HG02885 (cell line): Measurements from ENCODE around the gene HYCC1.
A peak's percentile ranks its signal among the peaks of the same experiment; 100 is the strongest.
"Not testable (repeated sequence)": the region's sequence is repeated elsewhere in the genome, so short reads cannot be mapped to it uniquely, and the experiment has no call there.

Experiments used
- ATAC-seq: cut with Tn5 transposase; IDR thresholded peaks from one replicate; pipeline ENCODE4 v1.9.1; 2021; ENCODE audit warnings: mild to moderate bottlenecking; ENCODE audit not compliant: unreplicated experiment, poor library complexity

The HYCC1 gene

DNA sequence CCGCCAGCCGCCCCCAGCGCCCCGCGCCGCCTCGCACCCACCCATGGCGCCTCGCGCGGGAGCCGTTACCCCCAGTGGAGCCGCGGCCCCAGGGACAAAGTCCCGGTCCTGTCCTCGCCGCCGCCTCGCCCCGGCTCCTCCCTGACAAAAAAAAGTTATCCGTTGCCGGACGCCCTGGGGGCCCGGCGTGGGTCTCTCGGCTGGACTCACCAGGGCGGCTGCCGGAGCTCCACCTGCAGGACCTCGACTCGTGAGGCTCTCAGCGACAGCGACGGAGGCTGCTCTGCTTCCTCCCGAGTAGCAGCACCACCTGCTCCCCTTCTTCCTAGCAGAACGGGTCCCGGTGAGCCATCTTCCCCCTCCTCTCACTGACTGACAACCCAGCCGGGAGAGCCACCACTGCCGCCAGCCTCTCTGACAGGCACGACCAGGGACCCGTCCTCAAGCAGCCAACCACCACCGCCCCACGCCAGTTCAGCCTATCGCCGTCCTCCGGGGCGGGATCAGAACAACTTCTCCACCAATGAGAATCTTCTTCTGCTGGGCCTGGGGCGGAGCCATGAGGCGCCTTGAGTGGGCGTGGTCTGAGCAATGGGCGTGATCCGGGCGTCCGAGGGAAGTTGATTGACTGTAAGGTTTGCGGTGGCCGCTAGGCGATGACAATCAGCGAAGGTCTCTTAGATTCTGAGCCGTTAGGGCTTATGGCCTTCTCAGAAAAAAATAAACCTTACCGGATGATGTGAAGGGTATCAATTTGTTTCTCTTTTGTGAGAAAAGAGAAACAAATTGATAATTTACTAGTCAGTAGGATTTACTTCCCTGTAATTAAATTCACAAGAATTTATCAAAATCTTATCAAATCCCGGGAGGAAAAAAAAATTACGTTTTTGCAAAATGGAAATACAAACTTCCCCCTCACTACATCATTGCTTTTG, at the start of gene HYCC1:
Gene HYCC1, minus strand, starts transcription at position 416 of the 935 bp plus-strand sequence. CDS start 23,019 bp downstream, outside the sequence.
- ATAC-seq, result peak; percentile 95

DNA sequence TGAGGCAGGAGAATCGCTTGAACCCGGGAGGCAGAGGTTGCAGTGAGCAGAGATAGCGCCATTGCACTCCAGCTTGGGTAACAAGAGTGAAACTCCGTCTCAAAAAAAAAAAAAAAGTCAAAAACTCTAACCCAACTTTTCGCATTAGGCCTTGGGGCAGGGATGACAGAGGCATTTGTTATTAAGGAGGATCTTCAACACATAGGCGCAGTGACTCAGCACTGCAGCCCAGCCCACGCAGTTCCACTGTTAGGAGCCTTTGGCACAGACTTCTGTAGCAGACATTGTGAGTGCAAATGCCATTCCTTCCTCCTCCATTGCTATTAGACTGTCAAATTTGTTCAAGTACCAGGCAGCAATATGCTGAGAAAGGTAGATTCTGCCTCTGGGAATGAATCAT, 48.5 kb upstream of the HYCC1 start:
- ATAC-seq, result no peak

DNA sequence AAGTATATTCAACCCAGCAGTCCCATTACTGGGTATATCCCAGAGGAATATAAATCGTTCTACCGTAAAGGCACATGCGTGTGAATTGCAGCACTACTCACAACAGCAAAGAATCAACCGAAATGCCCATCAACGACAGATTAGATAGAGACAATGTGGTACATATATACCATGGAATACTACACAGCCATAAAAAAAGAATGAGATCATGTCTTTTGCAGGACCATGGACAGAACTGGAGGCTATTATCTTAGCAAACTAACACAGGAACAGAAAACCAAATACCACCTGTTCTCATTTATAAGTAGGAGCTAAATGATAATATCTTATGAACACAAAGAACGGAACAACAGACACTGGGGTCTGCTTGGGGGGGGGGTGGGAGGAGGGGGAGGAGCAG, 47.4 kb upstream of the HYCC1 start:
- ATAC-seq, result no peak

DNA sequence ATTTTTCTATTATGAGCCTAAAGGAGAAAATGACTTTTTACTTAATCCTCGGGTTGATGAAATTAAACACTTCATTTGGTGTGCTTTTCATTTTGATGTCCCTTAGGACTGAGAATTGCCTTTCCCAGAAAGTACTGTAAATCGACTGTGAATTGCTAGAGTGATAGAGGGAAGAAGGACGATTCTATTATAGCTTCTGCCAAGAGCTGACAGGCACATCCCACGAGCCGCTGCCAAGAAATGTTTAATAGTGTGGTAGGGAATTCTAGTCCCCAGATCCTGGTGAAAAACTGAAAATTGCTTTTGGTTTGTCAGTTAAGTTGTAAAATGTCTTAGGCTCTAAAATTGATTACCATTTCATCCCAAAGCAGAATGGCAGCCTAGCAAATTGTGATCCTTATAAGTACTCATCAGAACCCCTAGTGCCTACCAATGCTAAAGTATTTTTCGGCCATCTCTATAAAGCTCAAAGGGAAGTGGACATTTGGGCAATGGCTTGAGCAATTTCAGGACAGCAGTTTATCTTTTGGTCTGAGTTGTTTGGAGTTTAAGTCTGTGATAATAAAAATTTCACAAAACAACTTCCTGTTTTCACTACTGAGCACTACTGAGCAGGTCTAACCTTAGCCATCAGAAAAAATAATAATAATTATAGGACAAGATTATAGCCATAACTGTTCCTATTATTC, 44.6 kb upstream of the HYCC1 start:
- ATAC-seq, result no peak

DNA sequence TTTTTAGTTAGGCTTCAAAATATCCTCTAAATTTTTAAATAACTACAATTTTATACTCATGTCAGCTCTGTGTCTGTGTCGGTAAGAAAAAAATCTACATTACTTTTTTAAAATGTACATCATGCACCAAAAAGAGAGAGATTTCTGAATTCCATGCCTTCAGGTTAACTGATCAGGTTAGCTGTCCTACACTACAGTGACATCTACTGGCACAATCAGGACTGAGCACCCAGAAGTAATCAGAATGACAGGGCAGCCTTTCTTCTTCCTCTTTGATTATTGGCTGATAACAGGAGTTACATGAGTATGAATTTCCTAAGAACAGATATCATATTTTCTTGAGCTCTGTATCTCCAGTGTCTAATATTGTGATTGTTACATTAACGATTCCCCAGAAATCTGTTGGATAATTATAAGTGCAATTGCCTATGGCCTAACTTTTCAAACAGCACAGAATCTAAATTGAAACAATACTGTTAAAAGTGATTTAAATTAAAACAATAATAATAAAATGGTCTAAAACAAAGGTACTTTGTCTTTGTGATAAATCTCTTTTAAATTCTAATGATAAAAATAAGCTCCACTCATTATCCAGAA, 41.8 kb upstream of the HYCC1 start:
- peak; percentile 80 for ATAC-seq

DNA sequence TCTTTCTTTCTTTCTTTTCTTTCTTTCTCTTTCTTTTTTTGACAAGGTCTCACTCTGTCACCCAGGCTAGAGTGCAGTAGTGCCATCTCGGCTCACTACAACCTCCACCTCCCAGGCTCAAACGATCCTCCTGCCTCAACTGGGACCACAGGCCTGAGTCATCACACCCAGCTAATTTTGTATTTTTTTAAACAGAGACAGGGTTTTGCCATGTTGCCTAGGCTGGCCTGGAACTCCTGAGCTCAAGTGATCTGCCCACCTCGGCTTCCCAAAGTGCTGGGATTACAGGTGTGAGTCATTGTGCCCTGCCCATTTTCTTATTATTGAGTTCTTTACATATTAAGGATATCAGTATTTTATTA, 37.2 kb upstream of the HYCC1 start:
- ATAC-seq, result not testable (repeated sequence)

DNA sequence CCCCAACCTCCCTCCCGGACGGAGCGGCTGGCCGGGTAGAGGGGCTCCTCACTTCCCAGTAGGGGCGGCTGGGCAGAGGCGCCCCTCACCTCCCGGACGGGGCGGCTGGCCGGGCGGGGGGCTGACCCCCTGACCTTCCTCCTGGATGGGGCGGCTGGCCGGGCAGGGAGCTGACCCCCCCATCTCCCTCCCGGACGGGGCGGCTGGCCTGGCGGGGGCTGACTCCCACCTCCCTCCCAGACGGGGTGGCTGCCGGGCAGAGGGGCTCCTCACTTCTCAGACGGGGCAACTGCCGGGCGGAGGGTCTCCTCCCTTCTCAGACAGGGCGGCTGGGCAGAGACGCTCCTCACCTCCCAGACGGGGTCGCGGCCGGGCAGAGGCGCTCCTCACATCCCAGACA, 32.4 kb upstream of the HYCC1 start:
- ATAC-seq, result not testable (repeated sequence)

DNA sequence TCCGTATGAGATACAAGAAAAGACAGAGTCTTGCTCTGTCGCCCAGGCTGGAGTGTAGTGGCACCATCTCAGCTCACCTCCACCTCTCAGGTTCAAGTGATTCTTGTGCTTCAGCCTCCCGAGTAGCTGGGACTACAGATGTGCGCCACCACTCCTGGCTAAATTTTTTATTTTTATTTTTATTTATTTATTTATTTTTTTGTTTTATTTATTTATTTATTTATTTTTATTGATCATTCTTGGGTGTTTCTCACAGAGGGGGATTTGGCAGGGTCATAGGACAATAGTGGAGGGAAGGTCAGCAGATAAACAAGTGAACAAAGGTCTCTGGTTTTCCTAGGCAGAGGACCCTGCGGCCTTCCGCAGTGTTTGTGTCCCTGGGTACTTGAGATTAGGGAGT, 31.2 kb upstream of the HYCC1 start:
- not testable (repeated sequence) for ATAC-seq

DNA sequence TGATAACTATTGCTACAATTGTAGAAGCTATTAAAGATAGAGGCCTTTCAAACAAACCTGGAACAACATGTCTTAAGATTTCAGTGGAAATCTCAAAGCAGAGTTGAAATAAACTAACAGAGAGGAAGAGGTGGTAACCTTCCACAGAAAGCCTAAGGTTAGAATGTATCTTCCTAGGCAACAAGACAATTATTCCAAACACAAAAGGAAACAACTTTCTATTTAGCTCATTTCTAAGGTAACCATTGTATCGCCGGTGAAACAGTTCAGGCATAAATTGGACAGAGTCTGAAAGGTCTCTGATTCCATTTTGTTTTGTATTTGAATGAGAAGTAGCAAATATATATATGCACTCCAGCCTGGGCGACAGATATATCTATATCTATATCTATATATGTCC, 30.7 kb upstream of the HYCC1 start:
- no peak for ATAC-seq

DNA sequence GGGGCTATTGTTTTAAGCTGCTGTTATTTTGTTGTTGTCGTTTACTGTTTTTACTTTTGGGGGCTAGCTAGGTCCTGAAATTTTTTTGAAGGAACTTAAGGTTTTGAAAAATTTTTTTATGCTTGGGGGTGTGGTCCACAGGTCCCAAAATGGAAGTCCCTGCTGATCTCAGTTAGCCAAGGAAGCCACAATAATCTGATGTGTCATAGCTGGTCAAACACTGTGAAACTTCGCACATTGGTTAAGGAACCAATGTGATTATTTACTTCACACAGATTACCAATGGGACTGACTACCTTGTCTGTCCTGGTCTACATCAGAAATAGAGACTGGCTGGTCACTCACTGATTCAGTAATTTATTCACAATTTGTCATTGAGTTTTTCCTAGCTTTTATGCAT, 29.5 kb upstream of the HYCC1 start:
- ATAC-seq, result no peak

DNA sequence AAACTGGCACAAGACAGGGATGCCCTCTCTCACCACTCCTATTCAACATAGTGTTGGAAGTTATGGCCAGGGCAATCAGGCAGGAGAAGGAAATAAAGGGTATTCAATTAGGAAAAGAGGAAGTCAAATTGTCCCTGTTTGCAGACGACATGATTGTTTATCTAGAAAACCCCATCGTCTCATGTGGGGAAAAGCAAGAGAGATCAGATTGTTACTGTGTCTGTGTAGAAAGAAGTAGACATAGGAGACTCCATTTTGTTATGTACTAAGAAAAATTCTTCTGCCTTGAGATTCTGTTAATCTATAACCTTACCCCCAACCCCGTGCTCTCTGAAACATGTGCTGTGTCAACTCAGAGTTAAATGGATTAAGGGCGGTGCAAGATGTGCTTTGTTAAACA, 25.7 kb upstream of the HYCC1 start:
- not testable (repeated sequence) for ATAC-seq

DNA sequence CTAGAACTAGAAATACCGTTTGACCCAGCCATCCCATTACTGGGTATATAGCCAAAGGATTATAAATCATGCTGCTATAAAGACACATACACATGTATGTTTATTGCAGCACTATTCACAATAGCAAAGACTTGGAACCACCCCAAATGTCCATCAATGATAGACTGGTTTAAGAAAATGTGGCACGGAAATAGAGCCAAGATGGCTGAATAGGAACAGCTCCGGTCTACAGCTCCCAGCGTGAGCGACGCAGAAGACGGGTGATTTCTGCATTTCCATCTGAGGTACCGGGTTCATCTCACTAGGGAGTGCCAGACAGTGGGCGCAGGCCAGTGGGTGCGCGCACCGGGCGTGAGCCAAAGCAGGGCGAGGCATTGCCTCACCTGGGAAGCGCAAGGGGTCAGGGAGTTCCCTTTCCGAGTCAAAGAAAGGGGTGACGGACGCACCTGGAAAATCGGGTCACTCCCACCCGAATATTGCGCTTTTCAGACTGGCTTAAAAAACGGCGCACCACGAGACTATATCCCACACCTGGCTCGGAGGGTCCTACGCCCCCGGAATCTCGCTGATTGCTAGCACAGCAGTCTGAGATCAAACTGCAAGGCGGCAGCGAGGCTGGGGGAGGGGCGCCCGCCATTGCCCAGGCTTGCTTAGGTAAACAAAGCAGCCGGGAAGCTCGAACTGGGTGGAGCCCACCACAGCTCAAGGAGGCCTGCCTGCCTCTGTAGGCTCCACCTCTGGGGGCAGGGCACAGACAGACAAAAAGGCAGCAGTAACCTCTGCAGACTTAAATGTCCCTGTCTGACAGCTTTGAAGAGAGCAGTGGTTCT, 21.8 kb upstream of the HYCC1 start:
- not testable (repeated sequence) for ATAC-seq

DNA sequence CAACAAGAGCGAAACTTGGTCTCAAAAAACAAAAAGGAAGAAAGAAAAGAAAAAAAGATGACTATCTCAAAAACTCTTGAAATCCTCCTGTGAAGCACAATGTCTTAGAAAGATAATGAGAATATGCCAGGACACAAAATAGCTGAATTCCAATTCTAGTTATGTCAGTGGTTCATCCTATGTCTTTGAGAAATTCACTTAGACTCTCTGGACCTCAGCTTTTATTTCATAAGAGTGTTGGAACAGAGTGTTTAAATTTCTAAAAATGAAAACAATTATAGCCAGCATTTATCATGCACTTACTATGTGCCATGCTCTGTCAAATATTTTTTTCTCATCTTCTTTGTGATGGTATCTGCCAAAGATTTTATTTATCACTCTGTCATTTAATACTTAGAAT, 13.3 kb upstream of the HYCC1 start:
- ATAC-seq, result no peak

DNA sequence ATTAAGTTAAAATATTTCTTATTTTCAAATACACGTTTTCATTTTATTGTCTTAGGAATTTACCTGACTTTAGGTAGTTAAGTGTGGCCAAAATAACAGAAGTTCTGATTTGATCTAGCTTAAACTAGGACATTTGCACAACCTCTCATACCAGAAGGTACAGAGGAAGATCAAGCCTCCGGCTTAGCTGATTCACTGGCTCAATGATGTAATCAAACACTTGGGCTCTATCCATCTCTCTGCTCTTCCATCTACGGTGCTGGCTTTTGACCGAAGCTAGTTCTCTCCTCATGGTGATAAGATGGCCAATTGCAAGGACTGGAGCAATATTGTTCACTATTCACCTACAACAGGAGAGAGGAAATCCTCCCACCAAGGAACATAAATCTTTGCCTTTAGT, 12.2 kb upstream of the HYCC1 start:
- ATAC-seq, result no peak

DNA sequence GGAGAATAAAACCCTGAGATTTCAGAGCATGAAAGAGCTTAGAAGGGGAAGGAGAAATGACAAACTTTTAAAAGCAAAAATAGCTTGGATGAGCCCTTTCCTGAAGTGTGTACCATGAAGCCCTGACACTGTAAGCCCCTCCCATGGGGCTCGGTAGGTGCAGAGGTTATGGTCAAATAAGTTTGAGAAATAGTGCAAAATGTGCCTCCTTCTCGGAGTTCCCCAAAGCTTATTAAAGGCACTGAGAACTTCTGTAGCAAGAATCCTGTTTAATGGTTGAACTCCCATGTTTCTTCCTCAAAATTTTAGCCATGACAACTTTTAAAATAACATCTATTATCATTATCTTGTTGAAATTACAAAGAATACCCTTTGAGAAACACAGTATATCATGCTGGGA, 10.5 kb upstream of the HYCC1 start:
- no peak for ATAC-seq

DNA sequence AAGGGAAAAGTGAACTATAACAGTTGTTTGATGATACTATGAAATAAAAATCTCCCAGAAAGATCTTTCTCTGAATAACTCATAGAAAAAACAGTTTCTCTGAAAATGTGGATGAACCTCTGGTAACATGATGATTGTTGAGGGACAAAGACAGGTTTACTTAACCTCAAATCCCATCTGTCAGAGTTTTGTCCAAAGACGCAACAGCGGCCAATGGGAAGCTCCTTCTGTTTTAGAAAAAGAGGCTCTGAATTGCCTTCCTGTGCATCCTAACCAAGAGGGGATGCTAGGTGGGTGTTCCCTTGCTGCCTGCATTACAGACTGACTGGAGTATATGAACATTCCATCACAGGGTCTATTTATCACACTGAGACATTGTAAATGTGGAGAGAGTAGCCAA, 8.9 kb upstream of the HYCC1 start:
- no peak for ATAC-seq

DNA sequence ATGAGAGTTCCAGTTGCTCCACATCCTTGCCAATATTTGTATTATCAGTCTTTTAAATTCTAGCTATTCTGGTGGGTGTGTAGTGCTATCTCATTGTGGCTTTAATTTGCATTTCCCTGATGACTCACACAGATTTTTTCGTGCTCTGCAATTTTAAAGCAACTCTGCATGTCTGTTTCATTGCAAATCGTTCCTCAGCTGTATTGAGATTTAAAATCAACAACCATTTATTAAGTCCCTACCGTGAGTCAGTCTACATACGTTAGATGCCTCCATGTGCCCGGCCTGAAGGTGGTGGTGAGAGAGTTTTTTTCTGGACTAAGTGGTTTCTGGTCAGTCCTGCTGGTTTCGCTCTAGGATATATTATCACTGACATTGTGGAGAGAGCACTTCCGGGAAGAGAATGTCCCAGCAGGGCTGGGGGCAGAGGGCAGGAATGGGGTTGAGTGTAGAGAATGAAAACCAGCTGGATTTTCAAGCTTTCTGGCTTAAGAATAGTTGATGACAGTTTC, 8.4 kb upstream of the HYCC1 start:
- no peak for ATAC-seq

DNA sequence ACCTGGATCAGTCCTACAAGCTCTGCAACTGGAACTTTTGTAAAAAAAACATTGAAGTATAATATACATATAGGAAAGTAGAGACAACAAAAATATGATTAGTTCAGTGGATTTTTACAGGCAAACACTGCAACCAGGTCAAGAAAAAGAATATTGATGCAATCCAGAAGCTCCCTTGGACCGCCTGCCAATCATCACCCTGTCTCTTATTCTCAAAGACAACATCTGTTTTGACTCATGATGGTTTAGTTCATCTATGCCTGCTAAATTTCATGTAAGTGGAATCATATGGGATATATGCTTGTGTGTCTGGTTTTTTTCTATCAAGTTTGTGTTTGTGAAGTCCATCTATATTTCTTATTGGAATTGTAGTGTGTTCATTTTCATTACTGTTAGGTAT, 7.7 kb upstream of the HYCC1 start:
- ATAC-seq, result no peak

DNA sequence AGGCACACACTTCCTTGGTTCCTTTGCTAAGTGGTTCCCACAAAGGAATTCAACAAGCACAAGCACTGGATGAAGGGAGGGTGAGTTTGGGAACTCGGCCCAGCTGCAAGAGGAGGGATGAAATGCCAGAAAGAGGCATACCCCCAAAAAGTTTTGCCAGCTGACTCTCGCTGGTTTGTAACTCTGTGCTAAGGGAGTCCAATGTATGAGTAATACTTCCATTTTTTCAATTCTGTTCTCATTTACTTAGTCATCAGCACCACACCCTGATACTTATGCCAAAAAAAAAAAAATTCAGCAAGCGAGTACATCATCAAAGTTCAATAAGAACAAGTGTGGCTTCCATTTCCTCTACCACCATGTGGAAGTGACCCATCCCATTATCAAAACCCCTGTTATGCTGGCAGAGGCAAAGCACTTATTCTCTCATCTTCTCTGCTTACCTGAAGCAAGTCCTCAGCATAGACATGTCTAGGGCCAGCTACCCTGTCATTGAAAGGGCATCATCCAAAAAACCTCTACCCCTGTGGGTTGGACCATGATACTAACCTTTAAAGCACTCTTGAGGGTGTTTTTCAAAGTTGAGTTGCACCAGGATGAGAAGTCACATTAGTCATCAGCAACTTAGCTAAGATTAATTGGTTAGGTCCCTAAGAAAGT, 6.9 kb upstream of the HYCC1 start:
- ATAC-seq, result no peak

DNA sequence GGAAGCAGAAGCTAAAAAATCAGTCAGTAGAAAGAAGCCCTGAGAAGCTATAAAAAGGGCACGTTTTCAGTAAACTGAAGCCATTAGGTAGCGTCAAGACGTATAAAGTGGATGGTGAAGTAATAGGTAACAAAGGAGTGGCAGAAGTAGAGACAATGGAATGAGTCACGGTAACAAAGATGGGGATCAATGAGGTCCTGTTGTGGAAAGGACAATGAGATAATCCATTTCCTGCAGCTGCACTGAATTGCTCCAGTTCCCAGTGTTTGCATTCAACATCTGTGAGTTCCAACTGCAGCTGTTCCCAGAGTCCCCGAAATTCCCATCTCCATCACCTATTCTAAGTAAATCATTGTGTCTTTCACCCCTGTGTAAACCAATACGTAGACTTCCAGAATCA, 4.8 kb upstream of the HYCC1 start:
- ATAC-seq, result no peak
